ENCODE measurements around the gene MOV10. TPM values are rescaled to one million over a fixed set of nuclear protein-coding genes. Genes with fewer than 3 reads are reported as not detected.

Gene MOV10
- total and polyA plus RNA-seq, 2 donors from 2014 or later = 60.6 to 62.5 TPM

GRCh38 chr1:112674986-112675727 lies 698 bp downstream of the MOV10 start:
- no peaks in the 10 kb centered on the region for H3K9me3 ChIP-seq (ENCODE audit: control insufficient read depth in 2 of 3, insufficient read depth in 1 of 3, low read length in 3 of 3)
- DNase-seq (peak; percentile 75 to 90 (median 84)), FAIRE-seq (no peak)

DNA sequence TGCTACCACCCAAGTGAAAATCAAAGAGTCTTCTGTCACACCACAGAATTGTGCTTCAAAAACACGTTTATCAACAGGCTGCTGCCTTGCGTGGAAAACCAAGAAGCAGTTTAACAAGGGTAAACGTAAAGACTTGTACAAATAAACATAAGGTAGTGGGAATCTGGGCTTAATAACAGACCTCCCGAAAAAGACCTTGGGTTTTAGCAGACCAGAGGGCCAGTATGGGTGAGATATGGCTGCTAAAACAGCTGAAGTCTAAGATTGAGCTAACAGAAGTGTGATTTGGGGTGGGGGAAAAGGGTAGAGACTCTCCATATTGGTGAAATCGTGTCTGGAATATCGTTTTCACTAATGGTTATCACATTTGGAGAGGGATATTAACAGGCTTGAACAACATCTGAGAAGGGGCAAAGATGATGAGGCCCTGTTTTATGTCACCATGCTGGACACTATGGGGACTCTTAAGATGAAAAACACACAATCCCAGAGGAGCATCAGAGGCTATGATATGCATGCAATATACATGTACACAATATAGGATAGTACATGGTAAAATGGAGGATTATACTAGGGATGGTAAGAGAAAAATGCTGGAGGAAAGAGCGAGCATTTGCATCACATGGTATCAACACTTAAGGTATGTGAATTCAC lies 1.4 kb downstream of the MOV10 start:
- Histone ChIP-seq H3K36me3 (ENCODE audit: control insufficient read depth in 2 of 3, insufficient read depth in 3 of 3, low read length in 3 of 3) (peaks cover 0 to 6% (median 0%) of the 10 kb centered on the region in 3 donors), H3K9me3 (ENCODE audit: control insufficient read depth in 2 of 3, insufficient read depth in 1 of 3, low read length in 3 of 3) (no peaks in the 10 kb centered on the region), H3K27ac (ENCODE audit: low read depth in 2 of 2, low read length in 2 of 2) (peak overlapping the region; percentile 91 to 96), H3K27me3 (ENCODE audit: control insufficient read depth, insufficient read depth, low read length) (no peaks in the 10 kb centered on the region), H3K4me1 (ENCODE audit: control insufficient read depth in 2 of 3, insufficient read depth in 2 of 3, low read depth in 1 of 3, low read length in 3 of 3) (peaks cover 9 to 16% (median 9%) of the 10 kb centered on the region in 3 donors), H3K9ac (ENCODE audit: low read length in 3 of 3) (peak overlapping the region; percentile 42 to 83 (median 42)), H3K4me3 (ENCODE audit: low read length in 3 of 3) (peak overlapping the region; percentile 62 to 87 (median 70))
- TF ChIP-seq, protein P1, sequence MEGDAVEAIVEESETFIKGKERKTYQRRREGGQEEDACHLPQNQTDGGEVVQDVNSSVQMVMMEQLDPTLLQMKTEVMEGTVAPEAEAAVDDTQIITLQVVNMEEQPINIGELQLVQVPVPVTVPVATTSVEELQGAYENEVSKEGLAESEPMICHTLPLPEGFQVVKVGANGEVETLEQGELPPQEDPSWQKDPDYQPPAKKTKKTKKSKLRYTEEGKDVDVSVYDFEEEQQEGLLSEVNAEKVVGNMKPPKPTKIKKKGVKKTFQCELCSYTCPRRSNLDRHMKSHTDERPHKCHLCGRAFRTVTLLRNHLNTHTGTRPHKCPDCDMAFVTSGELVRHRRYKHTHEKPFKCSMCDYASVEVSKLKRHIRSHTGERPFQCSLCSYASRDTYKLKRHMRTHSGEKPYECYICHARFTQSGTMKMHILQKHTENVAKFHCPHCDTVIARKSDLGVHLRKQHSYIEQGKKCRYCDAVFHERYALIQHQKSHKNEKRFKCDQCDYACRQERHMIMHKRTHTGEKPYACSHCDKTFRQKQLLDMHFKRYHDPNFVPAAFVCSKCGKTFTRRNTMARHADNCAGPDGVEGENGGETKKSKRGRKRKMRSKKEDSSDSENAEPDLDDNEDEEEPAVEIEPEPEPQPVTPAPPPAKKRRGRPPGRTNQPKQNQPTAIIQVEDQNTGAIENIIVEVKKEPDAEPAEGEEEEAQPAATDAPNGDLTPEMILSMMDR (IDR thresholded peaks at IDR 0.05; ENCODE audit: borderline replicate concordance, extremely low read depth, insufficient read depth) = no peak
- FAIRE-seq = no peak
- no peak for DNase-seq
- intact Hi-C loops (cut with DNase I) = no loop called here

More at GRCh38 chr1:112674986-112675727, 698 bp downstream of the MOV10 start:
- Histone ChIP-seq H3K4me1 (ENCODE audit: control insufficient read depth in 2 of 3, insufficient read depth in 2 of 3, low read depth in 1 of 3, low read length in 3 of 3) (peaks cover 9 to 16% (median 9%) of the 10 kb centered on the region in 3 donors), H3K9ac (ENCODE audit: low read length in 3 of 3) (peak overlapping the region; percentile 42 to 87 (median 86)), H3K27ac (ENCODE audit: low read depth in 2 of 2, low read length in 2 of 2) (peak overlapping the region; percentile 91 to 96), H3K36me3 (ENCODE audit: control insufficient read depth in 2 of 3, insufficient read depth in 3 of 3, low read length in 3 of 3) (peaks cover 0 to 8% (median 0%) of the 10 kb centered on the region in 3 donors), H3K4me3 (ENCODE audit: low read length in 3 of 3) (peak overlapping the region; percentile 83 to 98 (median 87)), H3K27me3 (ENCODE audit: control insufficient read depth, insufficient read depth, low read length) (no peaks in the 10 kb centered on the region)
- TF ChIP-seq, protein P1 (IDR thresholded peaks at IDR 0.05; ENCODE audit: borderline replicate concordance, extremely low read depth, insufficient read depth) = no peak
- intact Hi-C loops (cut with DNase I) = no loop called here

GRCh38 chr1:112676543-112676942 lies 2.1 kb downstream of the MOV10 start:
- peaks cover 9 to 16% (median 9%) of the 10 kb centered on the region in 3 donors for H3K4me1 ChIP-seq (ENCODE audit: control insufficient read depth in 2 of 3, insufficient read depth in 2 of 3, low read depth in 1 of 3, low read length in 3 of 3)
- DNase-seq = peak in 2 of 5 donors; percentile 16 to 18
- no peaks in the 10 kb centered on the region for H3K9me3 ChIP-seq (ENCODE audit: control insufficient read depth in 2 of 3, insufficient read depth in 1 of 3, low read length in 3 of 3)
- no peak overlapping the region for H3K4me3 ChIP-seq (ENCODE audit: low read length in 3 of 3)
- TF ChIP-seq, protein P1 (IDR thresholded peaks at IDR 0.05; ENCODE audit: borderline replicate concordance, extremely low read depth, insufficient read depth) = no peak
- no peak overlapping the region for H3K27ac ChIP-seq (ENCODE audit: low read depth in 2 of 2, low read length in 2 of 2)
- H3K27me3 ChIP-seq (ENCODE audit: control insufficient read depth, insufficient read depth, low read length) = no peaks in the 10 kb centered on the region
- H3K9ac ChIP-seq (ENCODE audit: low read length in 3 of 3) = no peak overlapping the region
- intact Hi-C loops (cut with DNase I) = no loop called here
- FAIRE-seq = no peak
- H3K36me3 ChIP-seq (ENCODE audit: control insufficient read depth in 2 of 3, insufficient read depth in 3 of 3, low read length in 3 of 3) = peaks cover 0 to 5% (median 0%) of the 10 kb centered on the region in 3 donors

All from kidney (tissue), 14 donors.